Measurements from ENCODE around the gene CCNL1.

DNA sequence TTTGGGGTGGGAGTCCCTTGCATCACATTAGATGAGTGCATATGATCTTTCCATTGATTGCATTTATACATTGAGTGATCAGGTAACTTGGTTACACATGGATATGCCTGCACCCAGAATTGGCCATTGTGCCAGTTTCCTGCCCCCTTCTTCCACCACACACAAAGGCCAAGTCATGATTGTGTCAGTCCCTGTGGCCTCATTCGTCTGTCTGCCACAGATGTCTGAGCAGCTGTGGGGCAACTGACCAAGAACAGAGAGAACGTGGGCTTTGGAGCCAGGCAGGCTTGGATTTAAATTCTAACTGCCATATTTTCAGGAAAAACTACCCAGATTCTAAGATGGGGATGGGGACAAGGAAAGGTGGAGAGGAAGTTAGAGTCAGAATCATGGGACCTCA is 27.0 kb downstream of the CCNL1 start:
- TF ChIP-seq, protein P1, sequence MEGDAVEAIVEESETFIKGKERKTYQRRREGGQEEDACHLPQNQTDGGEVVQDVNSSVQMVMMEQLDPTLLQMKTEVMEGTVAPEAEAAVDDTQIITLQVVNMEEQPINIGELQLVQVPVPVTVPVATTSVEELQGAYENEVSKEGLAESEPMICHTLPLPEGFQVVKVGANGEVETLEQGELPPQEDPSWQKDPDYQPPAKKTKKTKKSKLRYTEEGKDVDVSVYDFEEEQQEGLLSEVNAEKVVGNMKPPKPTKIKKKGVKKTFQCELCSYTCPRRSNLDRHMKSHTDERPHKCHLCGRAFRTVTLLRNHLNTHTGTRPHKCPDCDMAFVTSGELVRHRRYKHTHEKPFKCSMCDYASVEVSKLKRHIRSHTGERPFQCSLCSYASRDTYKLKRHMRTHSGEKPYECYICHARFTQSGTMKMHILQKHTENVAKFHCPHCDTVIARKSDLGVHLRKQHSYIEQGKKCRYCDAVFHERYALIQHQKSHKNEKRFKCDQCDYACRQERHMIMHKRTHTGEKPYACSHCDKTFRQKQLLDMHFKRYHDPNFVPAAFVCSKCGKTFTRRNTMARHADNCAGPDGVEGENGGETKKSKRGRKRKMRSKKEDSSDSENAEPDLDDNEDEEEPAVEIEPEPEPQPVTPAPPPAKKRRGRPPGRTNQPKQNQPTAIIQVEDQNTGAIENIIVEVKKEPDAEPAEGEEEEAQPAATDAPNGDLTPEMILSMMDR (conservative IDR thresholded peaks at IDR 0.05), result no peak
- no peak for TF ChIP-seq ZFX (IDR thresholded peaks at IDR 0.05)
